ENCODE data around the gene ADCK1.

Gene ADCK1

GRCh38 chr14:77799863-77800730 is at the start of gene ADCK1:
TSS of gene ADCK1 (plus strand) at chr14:77800109. CDS start at chr14:77818979, 18,870 bp downstream.
- H3F3A ChIP-seq (ENCODE audit: insufficient read depth): no peaks in the 10 kb centered on the region
- H2AFZ ChIP-seq (ENCODE audit: low read depth, low read length, severe bottlenecking): peak within 1 kb of the TSS; percentile 87
- H4K20me1 ChIP-seq (ENCODE audit: low read depth, low read length): no peaks in the 10 kb centered on the region
- peak within 1 kb of the TSS; percentile 64 for H3K4me2 ChIP-seq (ENCODE audit: low read depth, low read length, poor library complexity, severe bottlenecking)
- peak within 1 kb of the TSS; percentile 69 for H3K9ac ChIP-seq (ENCODE audit: low read length)
- TF ChIP-seq CTCF (IDR thresholded peaks at IDR 0.05; ENCODE audit: insufficient read depth, low read length, poor library complexity, severe bottlenecking) (no peak), EZH2phosphoT487 (conservative IDR thresholded peaks at IDR 0.05; ENCODE audit: low read length) (no peak)
- peak within 1 kb of the TSS; percentile 43 for H3K27ac ChIP-seq (ENCODE audit: low read depth, low read length)
- H3K27me3 ChIP-seq (ENCODE audit: low read length): no peaks in the 10 kb centered on the region
- no peaks in the 10 kb centered on the region for H3K79me2 ChIP-seq (ENCODE audit: insufficient read depth, low read length)
- no peaks in the 10 kb centered on the region for H3K9me2 ChIP-seq (replicated peaks; ENCODE audit: insufficient read depth, low read length)
- no peaks in the 10 kb centered on the region for H3K36me3 ChIP-seq (ENCODE audit: low read length)
- peak within 1 kb of the TSS; percentile 70 for H3K4me3 ChIP-seq (ENCODE audit: insufficient read depth, low read length, poor library complexity, severe bottlenecking)
- no peaks in the 10 kb centered on the region for H3K9me3 ChIP-seq (ENCODE audit: insufficient read depth, low read length)

- no peak overlapping the region for H3K9ac ChIP-seq (ENCODE audit: low read length)
- no peaks in the 10 kb centered on the region for H3K27me3 ChIP-seq (ENCODE audit: low read length)
- H3K4me3 ChIP-seq (ENCODE audit: insufficient read depth, low read length, poor library complexity, severe bottlenecking): no peak overlapping the region
- H3K9me2 ChIP-seq (replicated peaks; ENCODE audit: insufficient read depth, low read length): no peaks in the 10 kb centered on the region
- TF ChIP-seq EZH2phosphoT487 (conservative IDR thresholded peaks at IDR 0.05; ENCODE audit: low read length) (no peak), CTCF (IDR thresholded peaks at IDR 0.05; ENCODE audit: insufficient read depth, low read length, poor library complexity, severe bottlenecking) (no peak)
- peaks cover 36% of the 10 kb centered on the region for H3K79me2 ChIP-seq (ENCODE audit: insufficient read depth, low read length)
- H3K4me2 ChIP-seq (ENCODE audit: low read depth, low read length, poor library complexity, severe bottlenecking): no peak overlapping the region
- H4K20me1 ChIP-seq (ENCODE audit: low read depth, low read length): peaks cover 7% of the 10 kb centered on the region; the same call in 1 of the 2 replicates
- no peaks in the 10 kb centered on the region for H3F3A ChIP-seq (ENCODE audit: insufficient read depth)
- no peak overlapping the region for H2AFZ ChIP-seq (ENCODE audit: low read depth, low read length, severe bottlenecking)
- peaks cover 41% of the 10 kb centered on the region; the same call in 1 of the 2 replicates for H3K36me3 ChIP-seq (ENCODE audit: low read length)
- no peak overlapping the region for H3K27ac ChIP-seq (ENCODE audit: low read depth, low read length)
- H3K9me3 ChIP-seq (ENCODE audit: insufficient read depth, low read length): no peaks in the 10 kb centered on the region
These were observed 47.6 kb upstream of the ADCK1 start for GRCh38 chr14:77752266-77752665.

DNA sequence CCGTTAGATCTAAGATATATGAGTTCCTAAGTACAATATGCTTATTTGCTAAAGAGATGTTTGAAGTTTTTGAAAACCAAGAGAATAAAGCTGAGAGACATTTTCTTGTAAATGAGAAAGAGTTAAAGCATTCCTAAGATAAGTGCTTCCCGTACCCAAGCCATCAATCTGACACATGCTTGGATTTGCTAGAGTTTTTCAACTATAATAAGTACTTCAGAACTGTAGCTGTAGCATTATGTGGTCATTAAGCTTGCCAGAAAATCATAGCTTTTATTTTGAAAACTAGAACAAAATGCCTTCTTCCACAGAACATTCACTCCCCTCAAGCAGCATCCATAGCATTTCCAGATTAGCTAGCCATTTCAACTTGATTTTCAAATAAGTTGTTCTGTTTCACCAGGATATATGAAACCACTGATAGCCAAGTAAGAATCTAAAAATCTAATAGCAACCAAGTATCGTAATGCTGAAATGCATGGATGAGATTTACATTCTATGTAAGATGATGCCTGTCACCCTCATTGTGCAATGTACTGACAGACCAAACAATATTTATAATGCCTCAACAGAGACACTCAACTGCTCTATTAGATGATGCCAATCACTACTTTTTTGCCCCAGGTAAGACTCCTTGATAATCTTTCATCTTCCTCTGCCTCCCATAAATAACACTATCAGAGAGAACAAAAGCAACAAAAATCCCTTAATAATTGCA is 47.0 kb upstream of the ADCK1 start:
- Histone ChIP-seq H3K27me3 (ENCODE audit: low read length) (no peaks in the 10 kb centered on the region), H3K4me3 (ENCODE audit: insufficient read depth, low read length, poor library complexity, severe bottlenecking) (no peak overlapping the region), H2AFZ (ENCODE audit: low read depth, low read length, severe bottlenecking) (no peak overlapping the region), H3K79me2 (ENCODE audit: insufficient read depth, low read length) (peaks cover 43% of the 10 kb centered on the region), H3F3A (ENCODE audit: insufficient read depth) (no peaks in the 10 kb centered on the region), H3K9me2 (replicated peaks; ENCODE audit: insufficient read depth, low read length) (no peaks in the 10 kb centered on the region), H3K36me3 (ENCODE audit: low read length) (peaks cover 41% of the 10 kb centered on the region; the same call in 1 of the 2 replicates), H3K9ac (ENCODE audit: low read length) (no peak overlapping the region), H3K4me2 (ENCODE audit: low read depth, low read length, poor library complexity, severe bottlenecking) (no peak overlapping the region), H4K20me1 (ENCODE audit: low read depth, low read length) (peaks cover 7% of the 10 kb centered on the region; the same call in 1 of the 2 replicates), H3K9me3 (ENCODE audit: insufficient read depth, low read length) (no peaks in the 10 kb centered on the region), H3K27ac (ENCODE audit: low read depth, low read length) (no peak overlapping the region)
- no peak for TF ChIP-seq CTCF (IDR thresholded peaks at IDR 0.05; ENCODE audit: insufficient read depth, low read length, poor library complexity, severe bottlenecking)
- TF ChIP-seq EZH2phosphoT487 (conservative IDR thresholded peaks at IDR 0.05; ENCODE audit: low read length): no peak
